H54 (cell line): ENCODE measurements around the gene PDIK1L.
A peak's percentile ranks its signal among the peaks of the same experiment; 100 is the strongest.

Experiments
- DNase-seq: peaks from one replicate; pipeline ENCODE4 v3.0.0; 2011; ENCODE audit warnings: low spot score, mixed read lengths; ENCODE audit not compliant: insufficient read length
- FAIRE-seq: peaks from 3 replicates; lab custom pipeline; 2011; peaks lifted over from hg19 to GRCh38; lab: Jason Lieb, UNC
- POLR2A ChIP-seq: IDR thresholded peaks from 2 replicates; pipeline ENCODE4 v1.6.1; 2011; ENCODE audit warnings: low read depth, mild to moderate bottlenecking, low read length

PDIK1L gene

DNA sequence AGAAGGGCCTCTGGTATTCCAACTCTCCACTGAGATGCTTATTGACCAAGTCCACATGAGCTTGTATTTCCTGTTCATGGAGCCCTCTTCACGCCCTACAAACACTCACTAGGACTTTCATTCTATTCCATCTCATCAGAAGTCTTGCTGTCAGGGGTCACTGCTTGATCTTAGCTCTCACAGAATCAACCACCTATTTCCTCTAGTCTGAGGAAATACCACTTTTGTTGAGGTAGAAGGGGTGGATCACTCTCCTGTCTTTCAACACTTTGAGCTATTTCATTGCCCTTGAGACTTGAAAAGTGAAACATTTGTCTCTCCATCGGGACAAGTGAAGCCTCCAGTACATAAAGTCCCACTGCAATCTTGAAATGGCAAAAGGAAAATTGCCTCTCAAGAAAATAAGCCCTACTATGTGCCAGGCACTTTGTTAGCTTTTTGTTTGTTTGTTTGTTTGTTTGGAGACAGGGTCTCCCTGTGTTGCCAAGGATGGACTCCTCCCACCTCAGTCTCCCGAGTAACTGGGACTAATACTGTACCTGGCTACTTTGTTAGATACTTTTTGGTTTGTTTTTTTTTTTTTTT, 27.4 kb downstream of the PDIK1L start:
- no peak for FAIRE-seq
- no peak for TF ChIP-seq POLR2A
- DNase-seq: no peak

DNA sequence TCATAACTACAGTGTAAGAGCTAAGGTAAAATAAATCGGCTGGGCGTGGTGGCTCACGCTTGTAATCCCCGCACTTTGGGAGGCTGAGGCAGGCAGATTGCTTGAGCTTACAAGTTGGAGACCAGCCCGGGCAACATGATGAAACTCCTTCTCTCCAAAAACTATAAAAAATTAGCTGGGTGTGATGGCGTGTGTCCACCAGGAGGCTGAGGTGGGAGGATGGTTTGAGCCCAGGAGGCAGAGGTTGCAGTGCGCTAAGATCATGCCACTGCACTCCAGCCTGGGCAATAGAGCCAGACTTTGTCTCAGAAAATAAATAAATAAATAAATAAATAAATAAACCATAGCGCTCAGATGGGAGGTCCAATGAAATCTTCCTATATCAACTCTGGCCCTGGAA, 30.5 kb downstream of the PDIK1L start:
- no peak for DNase-seq
- no peak for TF ChIP-seq POLR2A
- FAIRE-seq: no peak

GRCh38 chr1:26145041-26145959, 33.7 kb downstream of the PDIK1L start:
- DNase-seq (no peak), FAIRE-seq (peak; percentile 76)
- no peak for TF ChIP-seq POLR2A

- DNase-seq (no peak), FAIRE-seq (no peak)
- TF ChIP-seq POLR2A: no peak
Observed at GRCh38 chr1:26145960-26146294, 34.3 kb downstream of the PDIK1L start.

DNA sequence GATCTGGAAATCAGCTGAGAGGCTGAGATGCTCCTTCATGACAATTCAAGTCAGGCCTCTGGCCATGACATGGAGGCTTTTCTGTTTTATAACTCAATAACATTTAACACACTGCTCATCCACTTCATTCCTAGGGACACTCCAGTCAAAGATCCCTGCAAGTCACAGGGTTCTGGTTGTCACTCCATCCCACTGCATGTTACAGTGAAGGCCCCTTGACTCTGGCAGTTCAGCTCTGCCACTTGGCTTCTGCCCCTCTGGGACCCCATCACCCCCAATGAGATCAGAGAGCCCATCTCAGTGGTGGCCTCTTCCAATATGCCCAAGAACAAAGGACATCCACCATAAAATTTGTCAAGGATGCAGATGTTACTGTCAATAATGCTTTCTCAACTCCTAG, 37.3 kb downstream of the PDIK1L start:
- no peak for TF ChIP-seq POLR2A
- no peak for FAIRE-seq
- no peak for DNase-seq

- TF ChIP-seq POLR2A: no peak
- FAIRE-seq (no peak), DNase-seq (no peak)
Observed at GRCh38 chr1:26153966-26154532, 42.4 kb downstream of the PDIK1L start.

- DNase-seq (no peak), FAIRE-seq (no peak)
- no peak for TF ChIP-seq POLR2A
Observed at GRCh38 chr1:26154750-26155149, 43.1 kb downstream of the PDIK1L start.

DNA sequence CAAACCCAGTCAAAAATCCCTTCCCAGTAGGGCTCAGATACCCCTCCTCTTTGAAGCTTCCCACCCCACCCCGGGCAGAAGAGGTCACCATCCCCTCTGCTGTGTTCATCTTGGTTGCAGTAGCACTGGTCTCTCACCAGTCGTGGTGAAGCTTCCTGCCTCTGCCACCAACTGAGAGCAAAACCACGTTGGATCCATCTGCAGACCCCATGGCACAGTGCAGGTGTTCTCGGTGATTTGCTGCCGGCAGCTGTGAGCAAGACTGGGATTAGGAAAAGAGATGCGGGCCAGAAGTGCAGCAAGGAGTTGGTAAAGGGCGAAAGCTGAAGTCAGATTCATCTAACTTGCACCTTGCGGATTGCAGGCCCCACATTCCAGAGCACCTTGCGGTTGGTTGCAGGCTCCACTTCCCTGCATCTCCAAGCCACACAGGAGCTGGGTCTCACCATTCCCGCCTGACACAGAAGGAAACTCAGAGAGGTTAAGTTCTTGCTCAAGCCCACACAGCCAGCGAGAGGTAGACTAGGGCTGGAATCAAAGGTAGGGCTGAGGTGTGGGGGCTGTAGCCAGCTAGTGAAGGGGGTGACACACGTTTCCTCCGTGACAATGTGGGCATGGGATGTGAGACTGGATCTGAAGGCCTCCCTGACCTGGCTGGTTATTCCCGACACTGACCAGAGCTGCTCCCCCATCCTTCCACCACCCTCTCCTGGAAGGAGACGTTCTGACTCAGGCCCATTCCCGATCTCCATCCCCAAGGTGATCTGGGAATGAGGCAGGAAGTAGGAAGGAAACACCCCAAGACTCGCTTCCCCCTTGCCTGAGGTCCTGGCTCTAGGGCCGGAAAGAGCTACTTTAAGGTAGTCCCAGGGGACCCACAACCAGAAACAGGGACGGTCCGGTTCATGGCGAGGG, 44.0 kb downstream of the PDIK1L start:
- DNase-seq: no peak
- no peak for FAIRE-seq
- TF ChIP-seq POLR2A: no peak

DNA sequence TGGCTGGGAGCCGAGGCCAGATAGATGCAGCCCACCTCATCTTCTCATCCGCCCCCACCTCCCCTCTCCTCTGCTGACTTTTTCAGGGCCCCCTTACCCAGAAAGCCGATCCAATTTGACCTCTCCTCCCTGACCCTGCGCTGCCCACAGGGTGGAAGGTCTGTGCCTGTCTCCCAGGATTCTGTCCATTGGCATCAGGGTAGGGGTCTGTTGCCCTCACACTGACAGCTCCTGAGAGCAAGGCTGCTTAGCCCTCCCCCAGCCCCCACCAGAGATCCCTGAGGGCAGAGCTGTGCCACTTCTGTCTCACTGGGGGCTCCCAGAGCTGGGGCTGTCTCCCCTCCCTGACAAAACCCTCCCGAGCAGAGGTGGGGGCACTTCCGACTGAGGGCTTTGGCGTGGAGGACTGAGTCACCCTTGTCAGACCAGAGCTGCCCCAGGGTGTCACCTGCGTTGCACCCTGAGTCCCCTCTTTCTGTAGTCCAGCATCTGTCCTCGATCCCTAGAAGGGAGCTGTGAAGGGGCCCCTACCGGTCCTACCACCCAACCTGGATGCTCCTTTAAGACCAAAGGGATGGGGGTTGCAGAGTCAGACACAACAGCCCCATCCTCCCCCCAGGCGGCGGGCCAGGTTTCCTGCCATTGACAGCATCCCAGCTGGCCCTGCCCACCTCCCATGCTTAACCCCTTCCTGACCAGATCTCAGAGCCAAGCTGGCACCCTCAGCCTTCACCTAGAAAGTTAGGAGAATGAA, 44.8 kb downstream of the PDIK1L start:
- TF ChIP-seq POLR2A: no peak
- FAIRE-seq (no peak), DNase-seq (no peak)

DNA sequence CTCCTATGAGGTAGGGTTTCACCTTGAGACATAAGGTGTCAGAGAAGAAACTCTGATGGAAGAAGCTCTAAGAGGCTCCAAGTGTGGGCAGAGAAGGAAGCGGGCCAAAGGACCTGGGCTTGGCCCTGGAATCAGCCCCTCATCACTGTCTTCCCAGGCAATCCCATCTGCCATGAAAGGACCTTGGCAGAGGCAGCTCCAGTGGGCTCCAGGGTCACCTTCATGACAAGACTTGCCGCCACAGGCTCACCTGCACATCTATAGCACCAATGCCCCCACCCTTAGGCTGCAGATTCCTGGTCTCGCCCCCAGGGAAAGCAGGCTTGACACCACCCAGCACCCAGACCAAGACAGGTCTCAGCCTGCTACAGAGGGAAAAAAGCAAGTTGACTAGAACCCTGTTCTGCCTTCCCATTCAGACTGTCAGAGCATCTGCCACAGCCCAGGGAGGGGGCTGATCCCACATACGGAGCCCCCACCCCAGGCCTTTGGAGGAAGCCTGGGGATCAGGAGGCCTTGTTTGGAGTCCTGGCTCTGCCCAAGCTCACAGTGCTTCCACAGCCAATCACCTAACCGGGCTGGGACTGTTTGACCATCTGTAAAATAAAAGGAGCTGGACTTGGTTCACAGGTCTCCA, 46.8 kb downstream of the PDIK1L start:
- TF ChIP-seq POLR2A: no peak
- DNase-seq (no peak), FAIRE-seq (no peak)

DNA sequence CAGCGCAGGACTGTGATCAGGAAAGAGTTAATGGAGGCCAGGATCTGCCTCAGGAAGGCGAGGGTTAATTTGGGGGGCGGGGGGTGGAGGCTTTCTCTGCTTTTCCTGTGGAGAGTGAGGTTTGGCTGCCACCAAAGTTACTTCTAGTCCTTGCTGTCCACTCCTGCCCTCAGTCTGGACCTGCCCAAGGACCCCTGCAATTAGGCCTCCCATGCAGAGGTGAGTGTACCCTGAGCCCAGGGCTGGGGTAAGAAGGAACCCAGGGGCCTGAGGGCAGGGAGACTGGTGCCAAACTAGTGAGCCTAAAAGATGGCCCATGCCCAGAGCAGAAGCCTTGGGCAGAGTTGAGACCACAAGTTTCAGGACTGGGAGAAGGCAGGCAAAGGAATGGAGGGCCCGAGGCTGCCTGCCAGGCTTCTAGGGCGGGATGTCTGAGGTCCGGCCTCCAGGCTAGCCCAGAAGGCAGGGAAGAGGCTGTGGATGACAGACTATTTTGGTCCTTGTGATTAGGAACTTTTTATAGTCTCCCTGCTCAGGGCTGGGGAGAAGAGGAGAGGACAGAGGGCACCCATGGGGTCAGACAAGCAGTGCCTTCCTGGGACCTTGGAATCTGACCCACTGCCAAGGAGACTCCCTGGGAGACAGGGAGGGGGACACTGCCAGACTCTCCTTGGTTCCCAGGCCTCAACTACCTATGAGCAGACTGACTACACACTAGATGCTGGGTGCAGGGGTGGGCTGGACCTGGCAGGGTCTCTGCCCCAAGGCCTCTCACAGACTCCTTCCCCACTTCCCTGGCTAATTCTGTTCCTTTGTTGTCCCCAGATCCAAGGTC, 47.5 kb downstream of the PDIK1L start, which contains the start of gene FAM110D:
TSS of gene FAM110D (plus strand) at position 172 of the 835 bp plus-strand sequence. CDS start 2,213 bp downstream, outside the sequence.
- TF ChIP-seq POLR2A: no peak
- DNase-seq (no peak), FAIRE-seq (no peak)

DNA sequence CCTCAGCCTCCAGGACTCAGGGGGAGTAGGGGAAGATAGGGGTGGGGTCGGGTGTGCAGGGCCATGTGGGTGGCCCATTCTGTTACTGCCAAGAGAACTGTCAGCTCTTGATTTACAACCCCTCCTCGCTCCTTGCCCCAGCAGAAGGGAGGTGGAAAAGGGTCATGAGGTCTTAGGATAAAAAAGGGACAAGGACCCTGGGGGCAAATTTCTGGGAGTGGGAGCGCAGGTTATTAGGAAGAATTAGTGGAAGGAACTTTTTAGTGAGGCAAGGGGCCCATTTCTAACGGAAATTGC, 48.1 kb downstream of the PDIK1L start:
- DNase-seq (no peak), FAIRE-seq (no peak)
- no peak for TF ChIP-seq POLR2A
